ENCODE data around the gene PDILT. TPM values are rescaled to one million over a fixed set of nuclear protein-coding genes. Genes with fewer than 3 reads are reported as not detected.
A peak's percentile ranks its signal among the peaks of the same experiment; 100 is the strongest.
"Not testable (repeated sequence)": the region's sequence is repeated elsewhere in the genome, so short reads cannot be mapped to it uniquely, and the experiment has no call there.

PDILT gene
- total and polyA plus RNA-seq, 9 of the 15 experiments (the other 6 are each of a cell fraction or from before 2014, with no cell fraction given): not detected

- WGBS (ENCODE audit: insufficient coverage, low coverage, missing lambda C conversion rate): 0% methylated on average over 1 of the region's 1 CpG
- H3K36me3 ChIP-seq (ENCODE audit: control insufficient read depth, insufficient read depth, low read length); H3K4me3 ChIP-seq; FAIRE-seq; H3K4me2 ChIP-seq (ENCODE audit: insufficient read depth, low read length); H4K20me1 ChIP-seq (replicated peaks; ENCODE audit: control insufficient read depth, insufficient read depth, low read length); intact Hi-C loops (cut with micrococcal nuclease); DNase-seq (ENCODE audit: extremely low read depth in 1 of 4, low spot score in 3 of 4); H3K4me1 ChIP-seq (replicated peaks in 1 of 2; ENCODE audit: control insufficient read depth in 2 of 2, insufficient read depth in 2 of 2, low read length in 2 of 2); H3K79me2 ChIP-seq (ENCODE audit: control insufficient read depth, insufficient read depth, low read length); POLR2A ChIA-PET; H3K27me3 ChIP-seq (ENCODE audit: control insufficient read depth in 2 of 2, insufficient read depth in 2 of 2, low read length in 2 of 2); H2AFZ ChIP-seq (ENCODE audit: low read depth, low read length); BruUV-seq (replicated peaks); in situ Hi-C loops (cut with MboI); H3K9me3 ChIP-seq (replicated peaks; ENCODE audit: control insufficient read depth, insufficient read depth, low read depth, low read length); H3K27ac ChIP-seq (ENCODE audit: extremely low read depth, low read depth, low read length); H3K9ac ChIP-seq (ENCODE audit: insufficient read depth in 1 of 2, low read depth in 2 of 2, low read length in 2 of 2); CTCF ChIA-PET (ENCODE audit: low intra/inter-chr PET ratio); H3K9me1 ChIP-seq (ENCODE audit: control insufficient read depth, insufficient read depth, low read length); ATAC-seq: not testable (repeated sequence)
- TF ChIP-seq ZNF512 (tag; IDR thresholded peaks at IDR 0.05): peak; percentile 62
Observed at GRCh38 chr16:20430480-20430879, 25.9 kb upstream of the PDILT start.

GRCh38 chr16:20429499-20429898 lies 25.0 kb upstream of the PDILT start:
- H3K27ac ChIP-seq (ENCODE audit: extremely low read depth, low read depth, low read length); FAIRE-seq; H3K36me3 ChIP-seq (ENCODE audit: control insufficient read depth, insufficient read depth, low read length); CTCF ChIA-PET (ENCODE audit: low intra/inter-chr PET ratio); BruUV-seq (replicated peaks); H3K9ac ChIP-seq (ENCODE audit: insufficient read depth in 1 of 2, low read depth in 2 of 2, low read length in 2 of 2); H3K9me1 ChIP-seq (ENCODE audit: control insufficient read depth, insufficient read depth, low read length); H3K79me2 ChIP-seq (ENCODE audit: control insufficient read depth, insufficient read depth, low read length); H3K27me3 ChIP-seq (ENCODE audit: control insufficient read depth in 2 of 2, insufficient read depth in 2 of 2, low read length in 2 of 2); H4K20me1 ChIP-seq (replicated peaks; ENCODE audit: control insufficient read depth, insufficient read depth, low read length); H3K4me3 ChIP-seq; H3K4me1 ChIP-seq (replicated peaks in 1 of 2; ENCODE audit: control insufficient read depth in 2 of 2, insufficient read depth in 2 of 2, low read length in 2 of 2); ATAC-seq; in situ Hi-C loops (cut with MboI); intact Hi-C loops (cut with micrococcal nuclease); DNase-seq (ENCODE audit: extremely low read depth in 1 of 4, low spot score in 3 of 4); H2AFZ ChIP-seq (ENCODE audit: low read depth, low read length); H3K4me2 ChIP-seq (ENCODE audit: insufficient read depth, low read length); H3K9me3 ChIP-seq (replicated peaks; ENCODE audit: control insufficient read depth, insufficient read depth, low read depth, low read length); POLR2A ChIA-PET: not testable (repeated sequence)
- 0% methylated on average over 4 of the region's 7 CpGs for WGBS (ENCODE audit: insufficient coverage, low coverage, missing lambda C conversion rate)

- H3K4me1 ChIP-seq (replicated peaks in 1 of 2; ENCODE audit: control insufficient read depth in 2 of 2, insufficient read depth in 2 of 2, low read length in 2 of 2); DNase-seq (ENCODE audit: extremely low read depth in 1 of 4, low spot score in 3 of 4); H3K36me3 ChIP-seq (ENCODE audit: control insufficient read depth, insufficient read depth, low read length); H3K4me3 ChIP-seq; POLR2A ChIA-PET; ATAC-seq; FAIRE-seq; intact Hi-C loops (cut with micrococcal nuclease); in situ Hi-C loops (cut with MboI); CTCF ChIA-PET (ENCODE audit: low intra/inter-chr PET ratio); H3K9ac ChIP-seq (ENCODE audit: insufficient read depth in 1 of 2, low read depth in 2 of 2, low read length in 2 of 2); H3K9me3 ChIP-seq (replicated peaks; ENCODE audit: control insufficient read depth, insufficient read depth, low read depth, low read length); H3K9me1 ChIP-seq (ENCODE audit: control insufficient read depth, insufficient read depth, low read length); H3K27me3 ChIP-seq (ENCODE audit: control insufficient read depth in 2 of 2, insufficient read depth in 2 of 2, low read length in 2 of 2); H2AFZ ChIP-seq (ENCODE audit: low read depth, low read length); H4K20me1 ChIP-seq (replicated peaks; ENCODE audit: control insufficient read depth, insufficient read depth, low read length); H3K4me2 ChIP-seq (ENCODE audit: insufficient read depth, low read length); H3K79me2 ChIP-seq (ENCODE audit: control insufficient read depth, insufficient read depth, low read length); H3K27ac ChIP-seq (ENCODE audit: extremely low read depth, low read depth, low read length); BruUV-seq (replicated peaks): not testable (repeated sequence)
- 0% methylated on average over 2 of the region's 2 CpGs for WGBS (ENCODE audit: insufficient coverage, low coverage, missing lambda C conversion rate)
Observed at GRCh38 chr16:20427401-20427797, 22.9 kb upstream of the PDILT start.
